ENCODE results near the gene SLC47A1.

Gene SLC47A1

GRCh38 chr17:19487024-19487600 lies 46.5 kb upstream of the SLC47A1 start:
- Histone ChIP-seq H3K4me2 (ENCODE audit: insufficient read depth, low read length) (no peak overlapping the region), H3K4me1 (ENCODE audit: insufficient read depth, low read length) (no peaks in the 10 kb centered on the region), H2AFZ (ENCODE audit: low read depth, low read length) (no peak overlapping the region), H3K9me3 (ENCODE audit: insufficient read depth, low read length, severe bottlenecking) (no peaks in the 10 kb centered on the region), H3K27ac (ENCODE audit: low read length) (no peak overlapping the region), H3K79me2 (ENCODE audit: insufficient read depth, low read length) (no peaks in the 10 kb centered on the region), H4K20me1 (ENCODE audit: insufficient read depth, low read length) (no peaks in the 10 kb centered on the region), H3K4me3 (ENCODE audit: low read depth in 1 of 2, low read length in 2 of 2) (no peak overlapping the region), H3K36me3 (ENCODE audit: insufficient read depth, low read length) (no peaks in the 10 kb centered on the region), H3K27me3 (ENCODE audit: insufficient read depth, low read length, poor library complexity) (no peaks in the 10 kb centered on the region), H3K9ac (ENCODE audit: low read depth, low read length) (no peak overlapping the region)
- TF ChIP-seq EZH2 (IDR thresholded peaks at IDR 0.05; ENCODE audit: borderline replicate concordance, low read depth, low read length, severe bottlenecking) (no peak), CTCF (IDR thresholded peaks at IDR 0.05; ENCODE audit: borderline replicate concordance, extremely low read depth, low read length, poor library complexity, severe bottlenecking) (no peak)
- ATAC-seq (ENCODE audit: insufficient read depth, low read depth) (no peak), DNase-seq (no peak)

DNA sequence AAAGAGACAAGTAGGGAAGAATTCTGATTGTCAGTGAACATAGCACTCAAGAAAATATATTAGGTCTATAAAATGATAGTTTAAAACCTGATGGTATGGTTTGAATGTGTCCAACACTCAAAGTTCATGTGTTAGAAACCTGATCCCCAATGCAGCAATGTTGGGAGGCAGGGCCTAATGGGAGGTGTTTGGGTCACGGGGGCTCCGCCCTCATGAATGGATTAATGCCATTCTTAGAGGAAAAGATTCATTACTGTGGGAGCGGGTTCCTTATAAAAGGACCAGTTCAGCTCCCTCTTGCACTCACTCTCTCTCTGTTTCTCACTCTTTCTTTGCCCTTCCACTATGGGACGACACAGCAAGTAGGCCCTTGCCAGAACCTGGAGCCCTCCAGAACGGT lies 41.5 kb upstream of the SLC47A1 start:
- Histone ChIP-seq H3K36me3 (ENCODE audit: insufficient read depth, low read length) (no peaks in the 10 kb centered on the region), H4K20me1 (ENCODE audit: insufficient read depth, low read length) (no peaks in the 10 kb centered on the region; the same call in 1 of the 2 replicates), H3K4me3 (ENCODE audit: low read depth in 1 of 2, low read length in 2 of 2) (no peak overlapping the region), H3K4me2 (ENCODE audit: insufficient read depth, low read length) (no peak overlapping the region), H3K9ac (ENCODE audit: low read depth, low read length) (no peak overlapping the region), H3K9me3 (ENCODE audit: insufficient read depth, low read length, severe bottlenecking) (no peaks in the 10 kb centered on the region), H3K4me1 (ENCODE audit: insufficient read depth, low read length) (no peaks in the 10 kb centered on the region), H2AFZ (ENCODE audit: low read depth, low read length) (no peak overlapping the region), H3K27me3 (ENCODE audit: insufficient read depth, low read length, poor library complexity) (no peaks in the 10 kb centered on the region), H3K27ac (ENCODE audit: low read length) (no peak overlapping the region), H3K79me2 (ENCODE audit: insufficient read depth, low read length) (no peaks in the 10 kb centered on the region)
- no peak for ATAC-seq (ENCODE audit: insufficient read depth, low read depth)
- TF ChIP-seq EZH2 (IDR thresholded peaks at IDR 0.05; ENCODE audit: borderline replicate concordance, low read depth, low read length, severe bottlenecking) (no peak), CTCF (IDR thresholded peaks at IDR 0.05; ENCODE audit: borderline replicate concordance, extremely low read depth, low read length, poor library complexity, severe bottlenecking) (no peak)
- no peak for DNase-seq

DNA sequence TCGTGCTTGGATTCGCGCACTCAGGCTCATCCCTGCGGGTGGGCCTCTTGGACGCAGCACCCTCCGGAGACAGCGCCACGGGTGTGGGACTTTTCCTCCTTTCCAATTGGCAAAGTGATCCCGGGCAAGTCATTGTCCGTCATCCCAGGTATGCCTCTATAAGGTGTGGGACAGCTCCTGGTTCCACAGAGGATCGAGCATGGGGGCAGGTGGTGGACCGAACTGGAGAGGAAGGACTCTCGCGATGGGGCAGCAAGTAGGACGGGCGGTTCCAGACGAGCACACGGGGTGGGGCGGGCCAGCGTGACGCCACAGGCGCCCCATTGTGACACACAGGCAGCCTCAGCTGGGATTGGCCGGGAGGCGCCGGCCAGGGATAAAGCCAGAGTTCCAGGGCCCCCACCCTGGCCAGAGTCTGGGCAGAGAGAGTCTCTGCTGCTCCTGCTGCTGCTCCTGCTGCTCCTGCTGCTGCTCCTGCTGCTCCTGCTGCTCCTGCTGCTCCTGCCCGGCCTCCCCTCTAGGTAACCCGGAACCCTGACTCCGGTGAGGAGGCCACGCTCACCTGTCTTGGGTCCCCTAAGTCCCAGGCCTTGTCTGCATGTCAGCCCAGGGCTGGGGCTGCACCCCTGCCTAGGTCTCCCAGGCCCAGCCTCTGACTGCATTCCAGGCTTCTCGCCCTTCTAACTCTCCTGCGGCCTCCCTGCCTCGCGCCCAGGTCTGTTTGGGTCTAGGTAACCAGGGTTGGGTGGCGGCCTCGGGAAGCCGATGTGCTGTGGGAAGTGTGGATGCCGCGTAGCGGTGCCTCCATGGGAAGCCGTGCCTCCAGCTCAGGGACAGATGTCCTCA lies 38.5 kb upstream of the SLC47A1 start:
- H3K27me3 ChIP-seq (ENCODE audit: insufficient read depth, low read length, poor library complexity) = peaks cover 4% of the 10 kb centered on the region
- H2AFZ ChIP-seq (ENCODE audit: low read depth, low read length) = no peak overlapping the region
- no peaks in the 10 kb centered on the region for H3K9me3 ChIP-seq (ENCODE audit: insufficient read depth, low read length, severe bottlenecking)
- no peaks in the 10 kb centered on the region; the same call in 1 of the 2 replicates for H4K20me1 ChIP-seq (ENCODE audit: insufficient read depth, low read length)
- DNase-seq (no peak), ATAC-seq (ENCODE audit: insufficient read depth, low read depth) (no peak)
- no peak overlapping the region for H3K9ac ChIP-seq (ENCODE audit: low read depth, low read length)
- no peak overlapping the region for H3K4me3 ChIP-seq (ENCODE audit: low read depth in 1 of 2, low read length in 2 of 2)
- no peak overlapping the region for H3K27ac ChIP-seq (ENCODE audit: low read length)
- TF ChIP-seq EZH2 (IDR thresholded peaks at IDR 0.05; ENCODE audit: borderline replicate concordance, low read depth, low read length, severe bottlenecking) = no peak
- TF ChIP-seq CTCF (IDR thresholded peaks at IDR 0.05; ENCODE audit: borderline replicate concordance, extremely low read depth, low read length, poor library complexity, severe bottlenecking) = no peak
- H3K4me1 ChIP-seq (ENCODE audit: insufficient read depth, low read length) = no peaks in the 10 kb centered on the region
- H3K4me2 ChIP-seq (ENCODE audit: insufficient read depth, low read length) = no peak overlapping the region
- H3K79me2 ChIP-seq (ENCODE audit: insufficient read depth, low read length) = no peaks in the 10 kb centered on the region
- H3K36me3 ChIP-seq (ENCODE audit: insufficient read depth, low read length) = no peaks in the 10 kb centered on the region

Measured in DND-41 (cell line).